GM18520 (cell line): ENCODE measurements around the gene BTBD9.

ENCODE experiments used
- ATAC-seq: cut with Tn5 transposase; IDR thresholded peaks from one replicate; pipeline ENCODE4 v1.9.1; 2021; ENCODE audit not compliant: unreplicated experiment

Gene BTBD9

DNA sequence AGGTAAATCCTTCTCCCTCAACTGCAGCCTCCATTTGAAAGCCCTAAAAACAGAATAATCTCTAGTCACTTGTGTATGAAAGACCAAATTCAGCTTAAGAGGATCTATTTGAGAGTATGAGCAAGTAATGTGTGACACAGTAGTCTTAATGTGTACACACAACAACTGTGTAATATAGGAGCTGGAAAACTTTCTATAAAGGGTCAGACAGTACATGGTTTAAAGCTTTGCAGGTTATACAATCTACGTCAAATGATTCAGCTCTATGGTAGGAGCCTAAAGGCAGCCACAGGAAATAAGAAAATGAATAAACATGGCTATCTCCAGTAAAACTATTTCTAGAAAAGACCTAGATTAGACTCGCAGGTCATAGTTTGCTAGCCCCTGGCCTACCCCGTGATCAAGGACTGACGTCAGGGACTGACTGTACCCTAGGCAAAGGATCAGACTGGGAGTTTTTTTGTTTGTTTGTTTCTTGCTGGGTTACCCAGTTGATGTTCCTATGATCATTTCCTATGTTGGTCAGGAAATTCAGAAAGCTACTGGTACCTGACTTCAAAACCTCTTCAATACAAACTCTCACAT, 39.7 kb downstream of the BTBD9 start:
- no peak for ATAC-seq

DNA sequence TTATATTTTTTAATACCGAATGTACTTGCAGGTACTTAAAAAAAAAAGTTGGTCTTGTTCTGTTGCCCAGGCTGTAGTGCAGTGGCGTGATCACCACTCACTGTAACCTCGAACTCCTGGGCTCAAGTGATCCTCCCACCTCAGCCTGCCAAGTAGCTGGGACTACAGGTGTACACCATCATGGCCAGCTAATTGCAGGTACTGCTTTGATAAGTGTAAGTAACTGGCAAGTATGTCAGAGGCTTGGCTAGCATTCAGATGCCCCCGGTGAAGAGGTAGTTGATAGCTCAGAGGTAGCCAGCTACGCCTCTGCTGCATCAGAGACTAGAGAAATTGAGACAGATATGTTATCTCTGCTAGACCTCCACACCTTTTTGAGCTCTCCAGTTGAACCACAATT, 40.5 kb downstream of the BTBD9 start:
- no peak for ATAC-seq

DNA sequence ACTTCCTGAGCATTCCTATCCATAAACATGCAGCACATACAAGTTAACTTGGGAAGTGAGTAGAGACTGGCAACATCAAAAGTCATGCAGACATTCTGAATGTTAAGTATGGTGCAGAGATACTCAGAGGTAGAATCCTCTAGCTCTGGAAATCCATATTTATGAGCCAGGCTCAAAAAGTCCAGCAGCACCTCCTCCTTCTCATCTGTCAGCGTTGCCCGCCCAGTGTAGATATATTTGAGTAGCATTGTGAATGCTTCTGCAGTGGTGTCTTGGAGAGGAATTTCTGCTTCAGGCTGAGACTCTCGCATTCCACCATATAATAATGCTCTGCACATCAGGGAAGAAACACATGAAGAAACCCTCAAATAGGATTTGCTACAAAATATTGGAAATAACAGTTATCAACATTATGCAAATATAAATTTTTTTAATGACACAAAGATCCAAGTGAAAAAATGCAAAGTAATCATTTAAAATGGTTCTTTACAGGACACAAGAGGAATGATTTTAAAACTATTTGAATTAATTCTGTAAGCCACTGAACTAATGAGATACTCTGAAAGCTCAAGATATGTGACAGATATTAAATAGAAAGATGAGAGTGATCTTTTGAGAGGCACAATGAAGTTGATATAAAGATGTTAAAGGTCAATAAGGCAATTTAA, 45.6 kb downstream of the BTBD9 start:
- ATAC-seq = no peak

DNA sequence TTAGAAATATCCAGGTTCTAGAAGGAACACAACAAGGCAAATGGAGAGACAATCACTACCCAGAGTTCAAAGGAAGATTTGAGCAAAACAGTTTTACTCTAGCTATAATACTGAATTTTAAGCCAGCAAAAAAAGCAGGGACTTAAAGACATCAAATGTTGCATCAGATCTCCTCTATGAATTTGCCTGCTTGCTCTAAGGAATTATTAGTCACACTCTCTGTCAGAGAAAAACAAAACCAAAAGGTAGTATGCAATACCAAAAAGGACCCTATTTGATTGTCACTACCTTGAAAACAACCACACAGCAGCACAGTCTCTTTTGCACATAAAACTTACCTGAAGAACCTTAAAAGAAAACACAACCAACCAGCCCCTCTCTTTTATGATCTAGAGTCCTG, 46.3 kb downstream of the BTBD9 start:
- ATAC-seq = no peak

GRCh38 chr6:38591439-38591838, 48.3 kb downstream of the BTBD9 start:
- ATAC-seq = no peak

GRCh38 chr6:38589367-38589720, 50.4 kb downstream of the BTBD9 start:
- no peak for ATAC-seq

DNA sequence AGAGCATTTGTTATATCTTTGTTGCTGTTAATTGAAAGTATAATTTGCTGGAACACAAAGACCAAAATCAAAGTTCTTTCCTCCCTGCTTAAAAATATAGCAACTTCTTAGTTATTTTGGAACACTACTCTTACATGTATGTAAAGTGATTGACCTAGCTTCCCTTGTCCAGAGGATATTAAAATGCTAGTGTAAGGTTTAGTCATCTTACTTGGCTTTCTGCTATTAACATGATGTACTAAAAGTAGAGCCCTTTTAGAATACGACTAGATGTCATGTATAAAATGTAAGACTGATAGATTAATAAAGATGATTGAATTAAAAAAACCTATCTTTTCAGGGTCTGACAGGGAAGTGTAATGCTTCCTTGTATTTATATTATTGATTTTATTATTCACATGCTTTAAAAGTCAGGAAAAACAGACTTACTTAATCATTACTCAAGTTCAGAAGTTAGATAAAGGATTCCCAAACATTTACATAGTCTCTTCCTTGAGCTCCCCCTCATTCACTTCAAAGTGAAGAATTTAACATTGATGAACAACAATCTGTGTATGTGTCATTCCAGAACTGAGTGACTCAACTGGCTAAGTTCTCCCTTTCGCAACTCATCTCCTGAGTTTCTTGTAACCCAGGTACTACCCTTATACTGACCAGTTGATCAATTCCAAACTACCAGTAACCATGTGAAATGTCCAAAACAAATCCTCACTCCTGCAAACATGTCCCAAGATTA, 50.9 kb downstream of the BTBD9 start:
- ATAC-seq = no peak

GRCh38 chr6:38587766-38588362, 51.9 kb downstream of the BTBD9 start:
- ATAC-seq = no peak

DNA sequence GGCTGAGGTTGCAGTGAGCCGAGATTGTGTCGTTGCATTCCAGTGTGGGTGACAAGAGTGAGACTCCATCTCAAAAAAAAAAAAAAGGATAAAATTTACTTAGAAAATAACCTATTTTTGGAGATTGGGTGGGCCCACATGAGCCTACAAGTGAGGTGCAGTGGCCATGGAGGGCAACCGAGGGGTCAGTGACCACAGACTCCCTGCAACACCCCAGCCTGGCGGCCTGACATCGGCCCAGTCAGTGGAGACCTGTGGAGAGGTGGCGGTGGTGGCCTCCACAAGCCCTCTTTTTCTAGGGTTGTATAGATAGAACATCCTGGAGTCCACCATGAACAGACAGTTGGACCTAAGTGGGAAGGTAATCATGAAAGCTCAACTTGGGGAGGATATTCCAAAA, 52.7 kb downstream of the BTBD9 start:
- ATAC-seq = no peak

- ATAC-seq = no peak
Measured at GRCh38 chr6:38584731-38585130, 55.0 kb downstream of the BTBD9 start.

GRCh38 chr6:38583523-38583922, 56.2 kb downstream of the BTBD9 start:
- no peak for ATAC-seq

DNA sequence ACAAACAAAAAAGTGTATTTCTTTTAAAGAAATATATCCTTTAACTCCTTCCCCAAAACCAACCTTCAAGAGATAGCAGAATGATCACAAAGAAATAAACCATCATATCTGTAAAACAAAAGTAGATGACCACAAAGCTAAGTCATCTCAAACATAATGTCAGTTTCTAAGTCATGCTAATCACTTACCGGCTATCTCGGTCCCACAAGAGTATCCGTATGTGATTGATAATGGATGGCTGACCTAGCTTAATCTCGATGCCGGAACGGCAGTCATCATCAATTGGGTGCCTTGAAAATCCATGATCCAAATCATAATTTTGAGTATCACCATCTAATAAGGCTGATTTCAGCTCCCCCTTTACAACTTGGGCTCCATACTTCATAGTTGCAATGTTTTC, 59.7 kb downstream of the BTBD9 start:
- no peak for ATAC-seq

DNA sequence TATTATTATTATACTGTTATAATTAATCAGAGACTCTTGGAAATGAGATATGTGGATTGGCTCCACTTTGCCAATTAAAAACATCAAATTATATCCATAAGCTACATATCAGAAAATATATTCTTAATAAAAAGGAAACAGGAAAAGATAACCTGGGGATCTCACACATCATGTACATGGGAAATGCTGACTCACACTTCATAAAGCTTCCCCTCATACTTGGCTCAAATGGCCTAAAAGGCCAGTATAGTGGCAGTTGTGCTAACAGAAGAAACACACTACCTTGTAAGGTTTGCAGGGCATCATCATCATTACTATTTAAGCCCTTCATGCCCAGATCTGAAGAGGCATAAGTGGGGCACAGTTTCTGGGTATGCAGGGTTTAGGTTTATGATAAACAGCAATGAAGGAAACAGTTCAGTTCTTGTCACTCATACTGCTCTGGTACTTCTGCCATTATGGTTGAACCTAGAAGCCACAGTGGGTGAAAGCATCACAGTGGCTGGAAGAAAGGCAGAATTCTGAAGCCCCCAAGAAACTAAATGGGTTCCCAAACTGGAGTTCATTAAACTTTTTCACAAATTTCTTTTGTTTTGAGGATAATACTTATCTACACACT, 60.6 kb downstream of the BTBD9 start:
- ATAC-seq = no peak

GRCh38 chr6:38578075-38578474, 61.7 kb downstream of the BTBD9 start:
- ATAC-seq = no peak

- ATAC-seq = no peak
Measured at GRCh38 chr6:38577492-38577891, 62.2 kb downstream of the BTBD9 start.

DNA sequence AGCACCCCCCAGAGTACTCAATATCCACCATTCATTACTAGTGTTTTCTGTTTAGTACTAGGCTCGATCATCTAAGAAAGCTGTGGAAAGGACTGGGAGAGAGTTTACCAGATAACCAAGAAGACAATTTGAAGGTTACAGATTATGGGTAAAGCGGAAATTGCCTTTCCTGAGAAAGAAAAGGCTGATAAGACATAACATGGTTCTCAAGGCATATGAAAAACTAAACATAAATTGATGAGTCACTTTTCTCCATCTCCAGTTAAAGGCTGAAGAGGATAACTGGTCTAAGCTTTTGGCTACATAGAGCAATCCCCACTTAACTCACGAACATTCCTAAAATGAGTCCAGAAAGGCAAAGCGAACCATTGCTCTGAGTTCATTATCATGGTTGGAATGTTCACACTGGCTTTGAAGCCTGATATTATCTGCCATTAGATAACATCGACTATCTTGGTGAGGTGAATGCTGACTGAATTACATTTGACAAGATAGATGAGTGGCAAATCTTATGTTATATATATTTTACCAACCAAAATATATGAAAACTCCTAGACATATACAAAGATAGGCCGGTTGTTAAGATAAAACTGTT, 65.8 kb downstream of the BTBD9 start:
- no peak for ATAC-seq

DNA sequence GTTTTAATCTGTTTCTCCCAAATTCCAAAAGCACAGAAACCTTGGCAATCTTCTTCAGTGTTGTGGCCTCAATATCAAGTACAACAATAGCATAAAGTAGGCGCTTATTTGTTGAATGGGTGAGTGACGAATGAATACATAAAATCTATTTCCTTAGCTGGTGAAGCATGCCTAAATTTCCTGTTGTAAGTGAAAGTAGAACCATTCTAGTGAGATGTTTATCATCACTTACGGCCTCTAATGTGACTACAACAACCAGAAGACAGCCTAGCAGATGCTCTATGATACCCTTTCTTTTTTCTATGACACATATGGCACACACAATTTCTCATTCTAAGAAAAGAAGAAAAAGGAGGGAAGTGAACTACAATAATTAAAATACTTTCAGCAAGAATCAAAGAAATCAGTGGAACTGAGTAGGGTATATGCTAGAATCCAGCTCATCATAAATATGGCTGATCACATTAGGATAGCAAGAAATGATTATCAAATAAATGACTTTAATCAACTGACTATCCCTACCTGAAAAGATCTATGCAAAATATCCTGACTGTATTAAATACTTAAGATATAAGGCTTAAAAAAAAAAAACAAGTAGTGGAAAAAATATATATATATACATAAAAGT, 67.4 kb downstream of the BTBD9 start:
- no peak for ATAC-seq

DNA sequence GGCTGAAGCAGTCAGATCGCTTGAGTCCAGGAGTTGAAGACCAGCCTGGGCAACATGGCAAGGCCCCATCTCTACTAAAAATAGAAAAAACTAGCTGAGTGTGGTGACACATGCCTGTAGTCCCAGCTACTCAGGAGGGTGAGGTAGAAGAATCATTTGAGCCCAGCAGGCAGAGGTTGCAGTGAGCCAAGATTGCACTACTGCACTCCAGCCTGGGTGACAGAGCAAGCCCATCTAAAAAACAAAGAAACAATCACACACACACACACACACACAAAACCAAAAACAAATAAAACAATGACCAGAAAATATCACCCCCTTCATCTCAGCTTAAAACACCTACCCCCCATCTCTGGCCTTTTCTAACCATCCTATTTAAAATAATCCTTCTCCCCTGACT, 68.0 kb downstream of the BTBD9 start:
- ATAC-seq = no peak

DNA sequence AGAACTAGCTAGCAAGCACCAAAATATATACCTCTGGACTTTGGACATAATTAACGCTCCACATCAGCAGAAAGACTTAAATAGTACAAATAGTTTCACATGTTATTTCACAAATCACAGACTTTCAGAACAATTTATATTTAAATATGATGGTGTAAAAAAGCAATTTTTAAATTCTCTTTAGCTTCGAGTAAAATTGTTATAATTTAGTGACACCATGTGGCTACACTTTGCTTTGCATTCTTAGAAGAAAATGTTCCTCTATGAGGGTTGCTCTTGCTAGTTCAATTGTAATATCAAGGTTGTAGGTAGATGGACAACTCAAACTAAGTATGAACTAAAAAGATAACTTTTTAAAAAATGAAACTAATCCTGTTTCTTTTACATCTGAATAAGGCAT, 69.0 kb downstream of the BTBD9 start:
- ATAC-seq = no peak

GRCh38 chr6:38567436-38567835, 72.3 kb downstream of the BTBD9 start:
- ATAC-seq = no peak
